Measurements from ENCODE around the gene LARP1.

- TF ChIP-seq CTCF (IDR thresholded peaks at IDR 0.05), result no peak
- TF ChIP-seq POLR2A (IDR thresholded peaks at IDR 0.05), result no peak
Measured at GRCh38 chr5:154764967-154765366, 9.8 kb downstream of the LARP1 start.

Data from right lobe of liver (tissue), 4 donors.